ENCODE measurements around the gene APBA2. TPM values are rescaled to one million over a fixed set of nuclear protein-coding genes. Genes with fewer than 3 reads are reported as not detected.

The APBA2 gene
- total RNA-seq, 1 donor from 2014 or later, result 35.8 TPM

DNA sequence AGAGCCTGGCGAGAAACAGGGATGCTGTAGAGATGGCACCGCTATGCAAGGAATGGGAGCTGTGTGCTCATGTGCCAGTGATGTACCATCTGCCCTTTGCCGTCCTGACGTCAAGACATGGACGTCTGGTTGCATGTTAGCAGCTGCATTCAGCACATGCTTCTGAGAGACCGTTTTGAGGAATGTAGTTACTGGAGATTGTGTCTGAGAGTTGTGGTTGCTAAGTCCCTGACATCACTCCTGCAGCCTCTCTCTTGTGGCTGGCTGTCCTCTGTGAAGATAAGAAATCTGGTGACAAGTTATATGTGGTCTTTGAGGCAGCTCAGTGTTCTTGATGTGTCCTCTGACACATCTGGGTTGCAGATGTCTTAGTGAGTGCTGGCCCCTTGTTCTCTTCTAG is 165.1 kb downstream of the APBA2 start:
- no peak overlapping the region for H3K4me3 Mint-ChIP-seq
- Histone ChIP-seq H2AFZ (replicated peaks) (no peak overlapping the region), H3K27me3 (no peaks in the 10 kb centered on the region), H3K4me2 (no peak overlapping the region), H3K27ac (no peak overlapping the region), H3K79me2 (ENCODE audit: low read depth) (no peaks in the 10 kb centered on the region), H4K20me1 (ENCODE audit: low read depth) (no peaks in the 10 kb centered on the region), H3K4me3 (no peak overlapping the region), H3K36me3 (no peaks in the 10 kb centered on the region), H3K9me3 (ENCODE audit: low read depth) (no peaks in the 10 kb centered on the region), H3K9ac (no peak overlapping the region), H3K4me1 (no peaks in the 10 kb centered on the region), H3F3A (ENCODE audit: low read depth) (no peaks in the 10 kb centered on the region)
- H3K9me3 Mint-ChIP-seq, result peaks cover 22% of the 10 kb centered on the region
- DNase-seq (ENCODE audit: low spot score), result no peak
- TF ChIP-seq EZH2phosphoT487 (IDR thresholded peaks at IDR 0.05) (no peak), EZH2 (IDR thresholded peaks at IDR 0.05) (no peak)
- TF ChIP-seq, protein P1, sequence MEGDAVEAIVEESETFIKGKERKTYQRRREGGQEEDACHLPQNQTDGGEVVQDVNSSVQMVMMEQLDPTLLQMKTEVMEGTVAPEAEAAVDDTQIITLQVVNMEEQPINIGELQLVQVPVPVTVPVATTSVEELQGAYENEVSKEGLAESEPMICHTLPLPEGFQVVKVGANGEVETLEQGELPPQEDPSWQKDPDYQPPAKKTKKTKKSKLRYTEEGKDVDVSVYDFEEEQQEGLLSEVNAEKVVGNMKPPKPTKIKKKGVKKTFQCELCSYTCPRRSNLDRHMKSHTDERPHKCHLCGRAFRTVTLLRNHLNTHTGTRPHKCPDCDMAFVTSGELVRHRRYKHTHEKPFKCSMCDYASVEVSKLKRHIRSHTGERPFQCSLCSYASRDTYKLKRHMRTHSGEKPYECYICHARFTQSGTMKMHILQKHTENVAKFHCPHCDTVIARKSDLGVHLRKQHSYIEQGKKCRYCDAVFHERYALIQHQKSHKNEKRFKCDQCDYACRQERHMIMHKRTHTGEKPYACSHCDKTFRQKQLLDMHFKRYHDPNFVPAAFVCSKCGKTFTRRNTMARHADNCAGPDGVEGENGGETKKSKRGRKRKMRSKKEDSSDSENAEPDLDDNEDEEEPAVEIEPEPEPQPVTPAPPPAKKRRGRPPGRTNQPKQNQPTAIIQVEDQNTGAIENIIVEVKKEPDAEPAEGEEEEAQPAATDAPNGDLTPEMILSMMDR (IDR thresholded peaks at IDR 0.05), result no peak
- peaks cover 12% of the 10 kb centered on the region for H3K4me1 Mint-ChIP-seq
- peaks cover 8% of the 10 kb centered on the region for H3K27me3 Mint-ChIP-seq (ENCODE audit: insufficient read depth, low read depth)
- no peak overlapping the region for H3K27ac Mint-ChIP-seq
- peaks cover 17% of the 10 kb centered on the region for H3K36me3 Mint-ChIP-seq

DNA sequence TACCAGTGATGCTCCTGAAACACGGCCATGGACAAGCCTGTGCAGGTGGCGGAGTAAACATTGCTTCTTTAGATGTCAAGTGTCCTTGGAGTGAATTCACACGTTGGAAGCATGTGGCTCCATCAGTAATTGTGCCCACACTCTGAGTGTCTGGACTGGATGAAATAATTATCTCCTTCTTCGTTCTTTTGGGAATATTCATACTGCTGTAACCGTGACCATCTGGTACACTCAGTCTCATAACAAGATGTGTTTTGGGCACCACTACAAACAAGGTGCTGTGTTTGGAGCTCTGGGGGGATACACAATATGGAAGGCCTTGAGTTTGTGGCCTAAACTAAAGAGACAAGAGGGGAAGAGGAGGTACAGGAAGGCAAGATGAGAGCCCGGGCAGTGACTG is 165.6 kb downstream of the APBA2 start:
- Histone ChIP-seq H3K27me3 (no peaks in the 10 kb centered on the region), H3F3A (ENCODE audit: low read depth) (no peaks in the 10 kb centered on the region), H3K4me1 (no peaks in the 10 kb centered on the region), H3K27ac (no peak overlapping the region), H3K4me2 (no peak overlapping the region), H3K4me3 (no peak overlapping the region), H3K9me3 (ENCODE audit: low read depth) (no peaks in the 10 kb centered on the region), H4K20me1 (ENCODE audit: low read depth) (peaks cover 2% of the 10 kb centered on the region), H3K36me3 (no peaks in the 10 kb centered on the region), H2AFZ (replicated peaks) (no peak overlapping the region), H3K79me2 (ENCODE audit: low read depth) (no peaks in the 10 kb centered on the region), H3K9ac (no peak overlapping the region)
- peaks cover 24% of the 10 kb centered on the region for H3K9me3 Mint-ChIP-seq
- TF ChIP-seq, protein P1 (IDR thresholded peaks at IDR 0.05), result no peak
- TF ChIP-seq EZH2 (IDR thresholded peaks at IDR 0.05) (no peak), EZH2phosphoT487 (IDR thresholded peaks at IDR 0.05) (no peak)
- H3K27me3 Mint-ChIP-seq (ENCODE audit: insufficient read depth, low read depth), result peaks cover 8% of the 10 kb centered on the region
- DNase-seq (ENCODE audit: low spot score), result no peak
- H3K4me3 Mint-ChIP-seq, result no peak overlapping the region
- H3K27ac Mint-ChIP-seq, result no peak overlapping the region
- peaks cover 10% of the 10 kb centered on the region for H3K4me1 Mint-ChIP-seq
- peaks cover 17% of the 10 kb centered on the region for H3K36me3 Mint-ChIP-seq

DNA sequence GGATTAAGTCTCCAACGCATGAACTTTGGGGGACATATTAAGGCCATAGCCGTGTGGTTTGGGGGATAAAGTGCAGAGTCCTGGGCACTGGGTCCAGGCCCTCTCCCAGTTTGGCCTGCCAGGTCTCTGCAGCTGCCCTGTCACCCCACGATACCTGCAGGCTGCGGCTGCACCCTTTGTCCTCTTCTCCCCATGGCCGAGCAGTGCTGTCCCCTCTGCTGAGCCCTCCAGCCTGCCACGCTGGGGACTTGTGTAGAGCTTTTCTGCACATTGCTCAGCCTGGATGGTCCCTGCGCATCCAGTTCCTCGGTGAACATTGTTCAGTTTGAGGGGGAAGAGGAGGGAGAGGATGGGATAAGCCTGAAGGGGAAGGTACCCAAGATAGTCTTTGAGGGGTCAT is 167.2 kb downstream of the APBA2 start:
- Histone ChIP-seq H3K27me3 (no peaks in the 10 kb centered on the region), H3K27ac (no peak overlapping the region), H3K4me1 (no peaks in the 10 kb centered on the region), H3K79me2 (ENCODE audit: low read depth) (peaks cover 6% of the 10 kb centered on the region), H2AFZ (replicated peaks) (no peak overlapping the region), H3F3A (ENCODE audit: low read depth) (no peaks in the 10 kb centered on the region), H3K4me2 (no peak overlapping the region), H3K9ac (no peak overlapping the region), H3K36me3 (no peaks in the 10 kb centered on the region), H3K9me3 (ENCODE audit: low read depth) (no peaks in the 10 kb centered on the region), H4K20me1 (ENCODE audit: low read depth) (peaks cover 2% of the 10 kb centered on the region), H3K4me3 (no peak overlapping the region)
- Mint-ChIP-seq H3K9me3 (peaks cover 24% of the 10 kb centered on the region), H3K36me3 (peaks cover 23% of the 10 kb centered on the region), H3K4me3 (no peak overlapping the region), H3K27ac (no peak overlapping the region), H3K27me3 (ENCODE audit: insufficient read depth, low read depth) (peaks cover 6% of the 10 kb centered on the region), H3K4me1 (peaks cover 13% of the 10 kb centered on the region)
- no peak for DNase-seq (ENCODE audit: low spot score)
- TF ChIP-seq EZH2phosphoT487 (IDR thresholded peaks at IDR 0.05) (no peak), EZH2 (IDR thresholded peaks at IDR 0.05) (no peak)
- TF ChIP-seq, protein P1 (IDR thresholded peaks at IDR 0.05), result no peak
